Activated T-helper 1 cell treated with anti-CD3 and anti-CD28 coated beads, Interleukin-2, amount 50 U/mL, for 16 hours (primary cell): Measurements from ENCODE around the gene WDR31.

Source experiments
- DNase-seq, 2 donors: peaks; one replicate each; pipeline ENCODE4 v3.0.0-alpha.2; 2020; ENCODE audit warnings: low read depth in 1 of 2, low spot score in 1 of 2

The WDR31 gene

DNA sequence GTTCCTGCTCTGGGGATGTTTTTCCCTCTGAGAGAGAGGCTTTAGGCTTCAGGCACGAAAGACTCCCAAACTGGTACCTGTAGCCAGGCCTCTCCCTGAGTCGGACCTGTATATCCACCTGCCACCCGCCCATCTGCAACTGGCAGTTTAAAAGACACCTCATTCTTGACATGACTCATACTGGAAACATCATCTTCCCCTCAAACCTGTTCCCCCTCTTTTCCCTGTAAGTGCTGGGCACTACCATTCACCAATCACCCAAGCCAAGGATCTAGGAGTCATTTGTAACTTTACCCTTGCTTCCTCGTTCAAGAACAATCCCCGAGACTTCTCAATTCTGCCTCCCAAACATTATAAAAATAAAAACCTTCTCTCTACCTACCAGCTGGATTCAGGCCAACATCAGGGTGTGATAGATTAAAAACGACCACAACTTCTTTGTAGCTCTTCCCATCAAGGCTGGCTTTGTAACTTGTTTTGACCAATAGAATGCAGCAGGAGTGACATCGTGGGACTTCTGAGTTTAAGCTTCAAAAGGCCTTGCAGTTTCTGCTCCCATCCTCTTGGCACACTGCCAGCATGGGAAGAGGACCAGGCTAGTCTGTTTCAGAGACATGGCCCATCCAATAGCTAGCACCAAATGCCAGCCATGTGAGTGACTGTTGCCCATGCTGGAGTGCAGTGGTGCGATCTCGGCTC lies 1.8 kb upstream of the WDR31 start:
- no peak for DNase-seq

DNA sequence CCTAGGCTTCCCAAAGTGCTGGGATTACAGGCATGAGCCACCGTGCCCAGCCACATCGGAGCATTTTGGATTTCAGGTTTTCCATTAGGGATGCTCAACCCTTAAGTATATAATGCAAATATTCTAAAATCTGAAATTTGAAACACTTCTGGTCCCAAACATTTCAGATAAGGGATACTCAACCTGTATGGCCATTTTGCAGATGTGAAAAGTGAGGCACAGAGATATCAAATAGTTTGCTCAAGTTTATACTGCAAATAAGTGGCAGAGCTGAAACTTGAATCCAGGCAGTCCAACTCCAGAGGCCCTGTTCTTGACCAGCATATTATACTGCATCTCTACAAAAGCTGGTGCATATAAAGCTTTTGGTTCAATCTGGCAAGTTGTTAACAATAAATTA lies 2.4 kb downstream of the WDR31 start:
- no peak for DNase-seq

DNA sequence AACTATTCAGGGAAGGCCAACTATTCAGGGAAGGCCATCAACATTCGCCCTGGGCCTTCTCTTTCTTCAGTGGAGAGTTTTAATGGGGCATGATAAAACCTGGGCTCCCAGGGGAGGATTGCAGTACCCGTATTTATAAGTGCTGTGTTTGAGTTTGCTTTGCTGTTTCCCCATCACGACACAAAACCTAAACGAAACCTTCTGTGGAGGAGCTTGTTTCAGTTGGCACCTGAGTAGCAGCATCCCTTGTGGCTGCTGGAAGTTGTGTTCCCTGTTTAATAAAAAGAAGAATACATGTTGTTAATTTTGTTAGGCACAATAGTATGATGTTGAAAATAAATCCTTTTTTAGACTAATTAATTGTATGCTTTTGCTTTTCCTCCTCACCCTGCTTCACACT lies 8.3 kb downstream of the WDR31 start:
- no peak for DNase-seq

DNA sequence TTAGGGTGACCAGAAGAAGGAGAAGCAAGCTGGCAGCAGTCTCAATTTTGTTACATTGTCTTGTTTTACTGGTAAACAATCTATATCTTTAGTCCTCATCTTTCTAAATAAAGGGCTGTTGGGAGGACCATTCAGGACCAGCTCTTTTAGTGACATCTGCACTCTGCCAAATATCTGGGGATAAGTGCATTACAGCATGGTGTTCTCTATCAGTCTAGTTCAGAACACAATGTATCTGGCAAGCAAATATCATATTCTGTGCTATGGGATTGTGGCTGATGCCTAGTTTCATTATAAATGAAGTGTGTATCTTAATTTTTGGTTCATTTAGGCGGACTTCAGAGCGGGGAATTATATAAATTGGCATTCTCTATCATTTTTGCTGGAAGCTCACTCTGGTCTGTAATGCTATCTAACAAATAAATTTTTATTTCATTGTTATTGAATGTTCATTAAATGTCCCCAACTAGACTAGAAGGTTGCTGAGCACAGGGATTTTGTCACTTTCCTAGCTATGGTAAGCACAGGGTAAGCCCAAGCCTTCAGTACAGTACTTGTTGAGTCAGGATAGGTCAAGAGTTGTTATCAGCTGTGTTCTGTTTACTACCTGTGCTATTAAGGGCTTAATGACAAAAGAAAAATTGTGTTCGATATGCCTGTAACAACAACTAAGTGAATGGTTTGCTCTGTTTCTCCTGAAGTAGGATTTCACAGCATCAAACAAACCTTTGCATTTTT lies 11.9 kb downstream of the WDR31 start:
- DNase-seq, result no peak

DNA sequence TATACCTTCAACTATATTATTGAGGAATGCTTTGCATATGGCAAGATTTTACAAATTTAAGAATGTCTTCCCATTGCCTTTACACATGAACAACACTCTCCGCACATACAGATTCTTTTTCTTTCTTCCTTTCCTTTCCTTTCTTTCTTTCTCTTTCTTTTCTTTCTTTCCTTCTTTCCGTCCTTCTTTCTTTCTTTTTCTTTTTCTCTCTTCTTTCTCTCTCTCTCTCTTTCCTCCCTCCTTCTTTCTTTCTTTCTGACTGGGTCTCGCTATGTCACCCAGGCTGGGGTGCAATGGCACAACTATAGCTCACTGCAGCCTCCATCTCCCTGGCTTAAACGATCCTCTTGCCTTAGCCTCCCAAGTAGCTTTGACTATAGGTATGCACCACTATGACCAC lies 13.8 kb downstream of the WDR31 start:
- DNase-seq, result no peak

DNA sequence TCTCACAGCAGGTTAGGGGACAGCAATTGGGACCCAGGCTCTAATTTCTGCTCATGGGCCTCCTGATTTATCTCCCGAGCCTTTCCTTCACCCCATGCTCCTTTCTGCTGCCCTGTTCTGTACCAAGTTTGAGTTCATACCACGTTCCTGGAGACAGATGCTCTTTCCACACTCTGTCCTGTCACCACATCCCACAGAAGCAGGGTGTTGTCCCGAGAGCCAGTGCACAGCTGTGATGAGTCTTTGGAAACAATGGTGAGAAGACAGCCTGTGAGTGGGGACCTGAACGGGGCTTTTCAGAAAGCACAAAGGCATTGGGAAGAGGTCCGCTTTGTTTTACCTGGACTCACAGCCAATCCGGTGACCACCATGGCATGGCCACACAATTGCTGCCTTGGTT lies 17.4 kb downstream of the WDR31 start:
- DNase-seq, result no peak

DNA sequence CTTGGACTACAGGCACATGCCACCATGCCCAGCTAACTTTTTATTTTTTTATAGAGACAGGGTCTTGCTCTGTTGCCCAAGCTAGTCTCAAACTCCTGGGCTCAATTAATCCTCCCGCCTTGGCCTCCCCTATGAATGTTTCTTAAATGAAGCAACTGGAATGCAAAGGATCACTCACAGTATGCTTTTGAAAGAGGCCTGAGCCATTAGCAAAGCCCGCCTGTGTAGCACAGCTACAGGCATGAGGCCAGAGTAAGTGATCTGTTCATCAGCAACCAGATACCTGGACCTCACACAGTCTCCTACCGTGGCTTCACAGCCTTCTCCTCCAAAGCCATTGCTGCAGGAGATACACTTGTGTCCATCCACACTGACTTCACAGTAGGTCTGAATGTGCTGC lies 20.0 kb downstream of the WDR31 start:
- DNase-seq, result no peak

DNA sequence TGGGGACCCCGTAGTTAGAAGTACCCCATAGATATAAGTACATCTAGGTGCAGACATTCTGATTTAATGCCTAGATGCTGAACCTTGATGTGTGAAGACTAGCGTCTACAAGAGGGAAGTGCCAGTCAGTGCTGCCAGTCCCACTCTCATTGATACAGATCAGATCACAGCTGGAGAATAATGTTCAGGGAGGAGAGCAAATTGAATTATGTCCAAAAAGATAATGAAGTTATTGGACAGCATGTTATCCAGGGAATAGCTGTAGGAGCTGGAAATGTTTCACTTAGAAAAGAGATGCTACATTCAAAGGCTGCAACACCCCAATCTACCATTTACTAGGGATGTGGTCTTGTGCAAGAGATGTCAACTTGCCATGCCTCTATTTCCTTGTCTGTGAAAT lies 21.0 kb downstream of the WDR31 start:
- DNase-seq, result no peak

DNA sequence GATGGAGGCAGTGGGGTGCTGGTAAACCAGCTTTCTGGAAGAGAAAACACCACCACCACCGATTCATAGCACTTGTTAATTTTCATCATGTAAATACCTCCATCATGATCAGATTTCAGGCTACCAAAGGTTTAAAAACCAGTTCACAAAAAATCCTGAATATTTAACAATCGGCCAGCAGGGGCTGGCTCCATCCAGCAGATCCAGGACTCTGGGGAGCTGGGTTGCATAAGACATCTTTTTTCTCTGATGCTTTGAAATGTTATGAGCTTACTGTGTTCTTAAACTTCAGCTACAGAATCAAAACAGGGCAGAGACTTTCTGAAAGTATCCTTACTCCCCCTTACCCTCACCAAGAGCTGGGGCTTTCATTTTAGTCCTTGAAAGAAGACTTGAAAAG lies 22.3 kb downstream of the WDR31 start:
- no peak for DNase-seq

DNA sequence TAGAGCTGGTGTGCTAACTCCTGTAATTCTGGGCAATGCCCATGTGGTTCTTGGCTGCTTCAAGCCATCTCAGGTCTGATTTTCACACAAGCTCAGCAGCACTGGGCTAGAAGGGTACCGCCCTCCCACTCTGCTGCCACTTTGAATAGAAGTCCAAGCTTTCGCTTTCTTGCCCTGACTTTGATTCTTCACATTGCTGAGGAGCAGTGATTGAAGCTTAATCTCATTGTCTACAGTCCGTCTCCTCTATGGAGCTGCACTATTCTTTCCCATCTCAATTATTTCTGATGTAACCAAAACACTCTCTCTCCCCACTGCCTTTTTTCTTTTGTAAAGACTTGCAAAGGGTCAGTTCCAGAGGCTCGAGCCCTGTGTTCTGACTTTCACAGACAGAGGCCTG lies 24.0 kb downstream of the WDR31 start:
- DNase-seq, result no peak

DNA sequence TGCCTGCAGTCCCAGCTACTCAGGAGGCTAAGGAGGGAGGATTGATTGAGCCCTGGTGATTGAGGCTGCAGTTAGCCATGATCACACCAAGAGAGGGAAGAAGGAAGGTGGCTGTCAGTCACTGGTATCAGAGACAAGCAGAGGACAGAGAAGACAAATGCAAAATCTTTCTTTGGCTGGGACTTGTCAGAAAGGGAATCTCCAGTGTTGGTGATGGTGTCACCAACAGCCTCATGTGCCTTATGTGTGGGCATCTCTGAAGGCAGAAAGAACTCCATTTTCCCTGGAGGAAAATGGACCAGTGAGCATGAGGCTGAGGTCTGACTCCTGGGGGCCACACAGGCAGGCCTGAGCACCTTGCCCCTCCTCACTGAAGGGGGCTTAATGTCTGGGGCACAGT lies 24.8 kb downstream of the WDR31 start:
- no peak for DNase-seq

DNA sequence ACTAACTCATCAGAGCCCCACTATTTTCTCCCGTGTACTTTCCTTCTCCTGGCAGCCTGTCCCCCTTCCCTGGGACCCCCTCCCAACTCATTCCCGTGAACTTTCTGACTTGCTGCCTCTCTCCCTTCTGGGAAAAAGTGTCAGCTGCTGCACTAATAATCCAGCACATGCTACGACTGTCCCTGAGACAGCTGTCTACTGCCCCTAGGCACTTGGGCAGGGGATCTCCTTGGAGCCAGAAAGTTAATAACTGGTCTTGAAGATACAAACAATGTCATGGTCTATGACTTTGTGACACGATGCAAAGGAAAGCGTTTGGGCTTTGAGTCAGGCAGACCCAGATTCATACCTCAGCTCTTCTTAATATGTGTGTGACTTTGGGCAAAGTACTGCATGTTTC lies 26.8 kb downstream of the WDR31 start:
- DNase-seq, result no peak

DNA sequence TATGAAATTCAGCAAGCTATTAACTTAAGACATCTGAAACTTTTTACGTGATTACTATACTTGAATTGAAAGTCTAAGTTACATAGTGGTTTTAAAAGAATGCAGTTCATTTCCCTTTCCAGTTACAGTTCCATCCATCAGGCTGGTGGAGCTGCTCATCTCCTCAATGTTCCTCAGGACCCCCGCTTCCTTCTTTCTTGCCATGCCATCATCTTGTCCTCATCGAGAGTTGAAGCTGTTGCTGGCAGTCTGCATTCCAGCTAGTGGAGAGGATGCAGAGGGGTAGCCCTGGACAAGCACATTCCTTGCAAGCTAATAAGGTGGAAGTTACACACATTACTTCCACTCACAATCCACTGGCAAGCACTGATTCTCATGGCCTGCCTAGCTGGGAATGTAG lies 28.1 kb downstream of the WDR31 start:
- DNase-seq, result no peak

DNA sequence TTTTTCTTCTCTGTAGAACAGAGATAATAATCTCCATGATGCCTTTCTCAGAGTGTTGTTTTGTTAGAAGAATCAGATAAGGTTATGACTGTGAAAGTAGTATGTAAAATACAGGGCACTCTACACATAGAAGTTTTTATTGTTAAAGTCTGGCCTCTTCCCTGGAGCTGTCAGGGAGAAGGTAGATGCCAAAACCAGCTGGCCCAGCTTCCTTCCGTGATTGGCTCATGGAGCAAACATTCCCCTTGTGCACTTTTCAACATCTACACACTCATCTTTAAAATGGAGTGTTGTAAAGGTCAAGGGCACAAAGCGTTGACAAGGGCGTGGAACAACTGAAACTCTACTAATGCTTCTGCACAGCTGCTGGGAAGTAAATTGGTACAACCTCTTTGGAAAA lies 29.5 kb downstream of the WDR31 start:
- no peak for DNase-seq

DNA sequence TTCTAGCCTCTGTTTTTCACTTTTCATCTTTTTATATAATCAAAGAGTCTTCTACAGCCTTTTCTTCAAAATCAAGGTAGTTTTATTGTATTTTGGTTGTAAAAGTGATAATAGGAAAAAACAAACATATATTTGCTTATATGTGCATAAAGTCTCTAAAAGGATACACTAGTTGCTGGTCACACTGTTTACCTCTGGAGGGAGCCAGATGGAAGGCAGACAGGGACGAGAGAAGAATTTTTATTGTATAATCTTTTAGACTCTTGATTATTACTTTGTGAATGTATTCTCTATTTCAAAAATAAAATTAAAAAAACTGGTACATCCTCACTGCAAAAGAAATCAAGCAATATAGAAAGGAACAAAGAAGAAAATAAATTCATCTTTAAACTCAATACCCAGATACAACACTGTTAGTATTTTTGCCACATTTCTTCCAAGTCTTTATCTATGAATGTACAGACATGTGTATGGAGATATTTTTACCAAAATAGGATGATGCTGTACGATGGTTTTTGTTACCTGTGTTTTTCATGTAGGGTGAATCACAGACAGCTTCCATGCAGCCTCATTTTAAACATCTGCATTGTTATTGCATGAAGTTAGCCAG lies 30.8 kb downstream of the WDR31 start:
- DNase-seq, result no peak

DNA sequence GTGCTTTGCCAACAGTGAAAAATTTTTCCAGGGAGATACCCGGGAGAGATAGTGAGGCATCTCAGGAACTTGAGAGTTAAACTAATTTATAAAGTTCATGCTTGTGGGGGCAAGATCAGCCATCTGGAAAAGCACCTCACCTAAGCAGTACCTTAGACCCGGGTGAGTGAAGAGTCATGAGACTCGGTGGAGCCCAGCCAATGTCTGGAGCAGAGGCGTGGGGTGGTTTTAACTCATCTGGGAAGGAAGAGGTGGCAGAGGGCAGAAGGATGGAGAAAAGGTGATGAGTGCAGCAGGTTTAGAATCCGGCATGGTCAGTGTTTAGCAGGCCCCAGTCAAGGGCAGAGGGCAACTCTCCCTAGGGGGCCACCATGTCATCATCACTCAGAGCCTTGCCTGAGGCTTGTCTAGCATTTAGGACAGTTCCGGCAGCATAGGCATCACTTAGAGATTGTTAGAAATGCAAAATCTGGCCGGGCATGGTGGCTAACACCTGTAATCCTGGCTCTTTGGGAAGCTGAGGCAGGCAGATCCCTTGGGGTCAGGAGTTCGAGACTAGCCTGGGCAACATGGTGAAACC lies 32.6 kb downstream of the WDR31 start:
- DNase-seq, result no peak

DNA sequence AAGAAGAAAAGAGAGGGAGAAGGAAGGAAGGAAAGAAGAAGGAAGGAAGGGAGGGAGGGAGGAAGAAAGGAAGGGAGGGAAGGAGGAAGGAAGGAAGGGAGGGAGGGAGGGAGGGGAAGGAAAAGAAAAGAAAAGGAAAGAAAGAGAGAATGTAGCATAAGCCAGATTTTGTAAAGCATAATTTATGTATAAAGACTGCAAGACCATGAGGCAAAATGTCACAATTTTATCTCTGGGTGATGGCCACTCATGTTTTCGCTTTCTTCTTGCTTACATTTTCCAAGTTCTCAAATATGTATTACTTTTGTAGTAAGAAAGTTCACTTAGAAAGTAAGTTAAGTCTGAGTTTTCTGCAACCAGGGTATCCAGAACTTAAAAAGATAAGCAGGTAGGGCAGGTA lies 33.5 kb downstream of the WDR31 start:
- no peak for DNase-seq

DNA sequence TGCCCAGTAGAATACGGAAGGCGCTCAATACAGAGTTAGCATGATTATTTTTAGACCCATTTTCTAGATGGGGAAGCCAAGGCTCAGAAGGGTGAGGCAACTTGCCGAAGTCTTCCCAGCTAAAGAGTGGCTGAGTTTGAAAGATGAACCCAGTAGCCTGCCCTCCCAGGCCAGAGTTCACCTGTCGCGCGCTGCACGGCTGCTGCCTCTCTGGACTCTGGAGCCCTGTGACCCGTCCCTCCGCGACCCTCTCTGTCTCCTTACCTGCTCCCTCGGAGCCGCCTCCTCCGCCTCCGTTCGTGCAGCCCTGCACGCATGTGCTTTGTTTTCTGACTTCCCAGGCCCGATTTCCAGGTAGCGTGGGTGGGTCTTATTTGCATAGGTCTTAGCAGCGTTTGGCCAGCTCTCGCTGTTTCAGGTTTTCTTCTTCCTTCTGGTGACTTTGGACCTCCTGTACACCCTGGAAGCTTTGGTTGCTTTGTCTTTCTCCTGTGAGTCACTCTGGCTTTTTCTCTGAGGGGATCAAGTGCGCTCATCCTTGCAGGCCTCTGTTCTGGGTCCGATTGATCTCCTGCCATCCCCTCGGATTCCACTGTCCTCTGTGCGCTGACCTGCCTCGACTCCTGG lies 37.2 kb downstream of the WDR31 start, which contains the start of gene RNF183:
Gene RNF183 (minus strand): TSS at position 585 of the 627 bp plus-strand sequence. CDS start 5,192 bp downstream, outside the sequence.
- no peak for DNase-seq

DNA sequence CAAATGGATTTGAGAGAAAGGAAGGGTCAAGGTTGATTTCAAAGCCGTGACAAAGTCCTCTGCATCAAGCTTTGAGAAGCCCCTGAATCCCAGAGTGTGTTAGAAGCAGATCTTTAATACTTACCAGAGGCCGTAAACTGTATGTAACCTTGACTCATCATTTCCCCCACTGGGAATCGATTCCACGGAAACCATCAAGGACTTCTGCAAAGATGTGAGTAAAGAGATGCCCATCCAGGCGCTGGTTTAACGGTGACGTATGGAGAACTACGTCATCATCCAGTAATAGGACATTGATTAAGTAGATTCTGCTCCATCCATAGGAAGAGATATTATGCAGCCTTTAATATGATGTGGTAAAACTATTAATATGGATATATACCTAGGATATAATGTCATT lies 38.5 kb downstream of the WDR31 start:
- DNase-seq, result no peak

DNA sequence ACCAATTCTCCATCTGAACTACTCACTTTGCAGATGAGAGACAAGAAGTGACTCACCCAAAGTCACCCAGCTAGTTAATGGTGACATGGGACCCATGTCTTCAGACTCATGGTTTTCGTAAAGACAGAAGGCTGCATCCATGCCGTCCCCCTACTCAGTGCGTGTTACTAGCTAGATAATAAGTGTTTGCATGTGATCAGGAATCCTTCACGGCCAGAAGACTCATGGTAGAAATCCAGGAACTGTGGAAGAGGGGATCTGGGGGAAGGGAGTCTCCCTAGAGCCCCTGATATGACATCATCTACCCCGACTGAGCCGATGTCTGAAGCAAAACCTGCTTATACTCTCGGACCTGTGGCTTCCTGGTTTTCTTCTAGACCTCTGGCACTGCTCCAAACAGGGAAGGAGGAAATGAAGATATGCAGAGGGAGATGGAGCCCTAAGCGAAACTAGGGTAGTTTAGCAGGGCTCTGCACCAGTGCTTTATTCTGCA lies 40.2 kb downstream of the WDR31 start:
- no peak for DNase-seq
